NCI-H128 (cell line): ENCODE data around the gene FAM118A.
"Not testable (repeated sequence)": the region's sequence is repeated elsewhere in the genome, so short reads cannot be mapped to it uniquely, and the experiment has no call there.

ENCODE experiments used
- DNase-seq: peaks from one replicate; lab custom pipeline; 2025; ENCODE audit not compliant: unreplicated experiment; lab: John Stamatoyannopoulos, UW

Gene FAM118A

DNA sequence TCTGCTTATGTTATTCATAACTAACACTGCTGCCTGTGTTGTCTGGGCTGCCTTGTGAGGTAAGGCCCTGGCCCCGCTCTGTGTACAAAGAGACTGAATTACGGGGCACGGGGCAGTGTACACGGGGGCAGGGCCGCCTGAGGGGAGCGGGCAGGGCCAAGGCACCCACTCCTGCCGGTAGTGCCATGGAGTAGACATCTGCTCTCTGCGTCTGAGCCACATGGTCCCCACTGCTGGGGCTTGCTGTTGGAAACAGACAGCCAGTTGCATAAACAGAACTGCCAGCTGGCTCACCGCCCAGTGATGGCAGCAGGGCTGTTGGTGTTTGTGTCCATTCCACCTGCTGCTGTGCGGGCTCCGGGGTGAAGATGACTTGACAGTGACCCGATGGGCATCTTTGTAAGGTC is 19.8 kb downstream of the FAM118A start:
- no peak for DNase-seq

DNA sequence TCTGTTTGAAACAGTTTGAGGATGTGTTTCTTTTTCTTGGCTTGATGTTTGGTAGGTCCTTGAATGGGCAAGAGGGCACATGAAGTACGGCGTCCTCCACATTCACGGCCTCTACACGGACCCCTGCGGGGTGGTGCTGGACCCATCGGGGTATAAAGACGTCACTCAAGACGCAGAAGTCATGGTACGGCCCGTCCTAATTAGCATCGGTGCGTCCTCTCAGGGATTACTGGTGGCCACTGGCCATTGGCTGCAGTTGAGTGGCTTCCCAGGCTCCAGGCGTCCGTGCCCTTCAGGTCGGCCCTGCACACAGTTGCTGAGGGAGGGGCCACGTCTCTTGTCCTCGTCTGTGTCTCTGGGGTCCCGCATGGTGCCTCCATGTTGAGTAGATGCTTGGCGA is 20.8 kb downstream of the FAM118A start:
- DNase-seq: no peak

DNA sequence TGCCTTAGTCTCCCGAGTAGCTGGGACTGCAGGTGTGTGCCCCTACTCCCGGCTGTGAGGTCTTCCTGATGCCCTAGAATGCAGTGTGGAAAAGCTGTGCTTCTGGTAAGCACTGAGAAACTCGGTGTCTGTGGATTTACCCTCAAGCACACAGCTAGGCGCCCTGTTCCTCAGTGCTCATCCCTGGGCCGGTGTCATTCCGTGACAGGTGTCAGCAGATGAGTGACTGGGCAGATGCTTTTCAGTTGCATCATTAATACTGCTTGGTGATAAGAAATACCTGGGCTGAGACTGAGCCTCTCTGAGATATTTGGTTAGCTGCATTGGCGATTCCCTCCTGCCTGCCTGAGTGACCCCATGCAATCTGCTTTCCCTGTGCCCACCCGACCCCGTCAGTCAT is 21.8 kb downstream of the FAM118A start:
- no peak for DNase-seq

DNA sequence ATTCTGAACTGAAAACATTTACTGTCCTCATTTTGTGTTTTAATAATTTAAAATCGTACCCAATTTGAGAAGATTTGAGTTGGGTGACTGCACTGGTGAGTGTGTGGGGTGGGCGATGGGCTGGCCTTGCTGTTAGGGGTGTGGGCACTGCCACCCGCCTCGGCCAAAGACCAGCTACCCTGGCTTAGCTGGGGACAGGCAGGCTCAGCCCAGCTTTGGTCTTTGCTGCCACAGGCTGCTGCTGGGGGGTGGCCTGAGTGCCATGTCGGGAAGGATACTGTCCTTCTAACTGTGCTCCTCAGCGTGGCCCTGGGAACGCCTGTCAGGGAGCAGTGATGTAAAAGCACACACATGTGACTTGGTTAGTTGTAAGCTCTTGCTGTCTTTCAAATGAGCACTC is 22.3 kb downstream of the FAM118A start:
- no peak for DNase-seq

DNA sequence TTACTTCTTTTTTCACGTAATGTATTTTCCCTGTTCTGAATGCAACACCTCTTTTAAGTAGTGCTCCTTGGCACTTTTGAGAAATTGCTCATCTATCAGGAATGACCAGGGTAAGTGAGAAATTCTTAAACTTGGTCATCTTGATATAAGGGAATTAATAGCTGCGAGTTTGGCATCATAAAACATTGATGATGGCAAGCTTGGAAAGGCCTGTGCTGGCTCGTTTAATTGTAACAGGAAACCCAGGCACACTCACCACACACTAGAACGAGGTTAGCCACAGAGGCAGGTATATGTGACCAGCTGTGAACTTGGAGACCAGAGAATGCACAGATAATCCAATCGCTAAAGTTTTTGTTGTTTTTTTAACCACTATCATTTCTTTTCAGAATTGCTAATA is 24.3 kb downstream of the FAM118A start:
- DNase-seq: no peak

DNA sequence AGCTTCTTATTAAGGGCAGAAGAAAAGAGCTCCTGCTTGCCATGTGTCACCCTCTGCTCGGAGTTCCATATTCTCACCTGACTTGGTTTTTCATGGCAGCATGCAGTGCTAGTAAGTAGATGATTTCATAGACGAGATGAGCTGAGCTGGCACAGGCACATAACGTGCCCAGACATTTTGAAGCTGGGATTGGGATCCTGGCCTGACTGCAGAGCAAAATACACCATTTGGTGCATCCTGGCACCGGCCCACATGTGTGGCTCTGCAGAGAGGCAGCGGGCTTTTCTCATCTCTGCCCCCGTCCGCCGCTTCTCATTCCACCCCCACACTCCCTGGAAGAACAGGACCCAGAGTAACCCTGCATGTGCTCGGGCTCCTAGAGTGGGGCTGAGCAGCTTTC is 24.8 kb downstream of the FAM118A start:
- DNase-seq: no peak

DNA sequence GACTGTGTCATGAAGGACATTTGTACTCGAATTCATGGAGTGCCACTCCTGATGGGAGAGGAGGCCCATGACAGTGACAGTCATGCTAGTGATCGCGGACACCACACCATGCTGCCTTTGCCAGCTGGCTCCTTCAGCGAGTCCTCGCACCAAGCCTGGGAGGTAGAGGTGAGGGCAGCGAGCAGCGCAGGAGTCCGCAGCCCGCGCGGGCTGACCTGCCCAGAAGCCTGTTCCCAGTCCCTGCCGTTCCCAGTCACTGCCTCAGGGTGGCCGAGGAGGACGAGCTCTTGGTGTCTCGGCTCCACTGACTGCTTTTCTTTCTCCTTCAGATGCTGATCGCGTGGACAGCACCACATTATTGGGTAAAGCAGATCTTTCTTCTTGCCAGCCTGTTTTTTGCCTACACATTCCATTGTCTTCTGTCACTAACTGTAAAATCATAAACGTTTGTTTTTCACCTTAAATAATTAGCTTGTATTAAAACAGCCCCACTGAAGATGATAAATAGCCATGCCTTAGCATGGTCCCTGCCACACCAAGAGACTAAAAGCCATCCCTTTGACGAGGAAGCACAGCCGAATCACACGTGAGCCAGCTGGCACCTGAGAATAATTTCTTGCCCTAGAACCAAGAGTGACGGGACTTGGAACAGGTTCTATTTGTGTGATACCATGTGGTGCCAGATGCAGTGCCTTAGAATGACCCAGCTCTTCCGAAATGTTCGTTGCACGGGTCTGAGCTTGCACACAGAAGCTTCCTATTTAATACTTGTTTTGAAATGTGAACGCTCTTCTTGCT is 25.5 kb downstream of the FAM118A start:
- no peak for DNase-seq

DNA sequence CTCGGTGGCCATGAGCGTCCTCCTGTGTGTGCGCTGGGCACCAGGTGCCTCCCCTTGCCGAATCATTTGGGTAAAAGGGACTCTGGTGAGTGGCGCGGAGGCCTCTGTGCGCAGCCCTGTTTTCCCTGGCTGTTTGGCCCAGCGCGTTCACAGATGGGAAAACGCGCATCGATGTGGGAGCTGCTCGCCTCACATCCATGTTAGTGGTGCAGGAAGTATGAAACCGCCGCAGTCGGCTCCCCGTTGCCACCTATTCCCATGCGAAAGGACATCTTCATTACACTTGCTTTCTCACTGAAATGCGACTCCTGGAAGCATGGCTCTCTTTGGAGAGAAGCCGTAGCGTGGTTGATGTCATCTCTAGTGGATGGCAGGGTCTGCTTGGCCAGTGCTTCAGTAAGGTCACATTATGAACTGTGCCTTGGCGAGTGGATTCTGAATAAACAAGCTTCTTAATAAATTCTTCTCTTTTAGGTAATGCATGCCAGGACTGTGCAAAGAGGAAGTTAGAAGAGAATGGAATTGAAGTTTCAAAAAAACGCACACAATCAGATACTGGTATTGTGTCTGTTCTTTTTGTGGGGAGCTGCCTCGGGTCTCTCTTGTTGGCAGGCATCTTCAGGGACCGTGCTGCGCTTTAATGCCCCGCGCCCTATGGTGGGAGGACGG is 26.3 kb downstream of the FAM118A start:
- no peak for DNase-seq

DNA sequence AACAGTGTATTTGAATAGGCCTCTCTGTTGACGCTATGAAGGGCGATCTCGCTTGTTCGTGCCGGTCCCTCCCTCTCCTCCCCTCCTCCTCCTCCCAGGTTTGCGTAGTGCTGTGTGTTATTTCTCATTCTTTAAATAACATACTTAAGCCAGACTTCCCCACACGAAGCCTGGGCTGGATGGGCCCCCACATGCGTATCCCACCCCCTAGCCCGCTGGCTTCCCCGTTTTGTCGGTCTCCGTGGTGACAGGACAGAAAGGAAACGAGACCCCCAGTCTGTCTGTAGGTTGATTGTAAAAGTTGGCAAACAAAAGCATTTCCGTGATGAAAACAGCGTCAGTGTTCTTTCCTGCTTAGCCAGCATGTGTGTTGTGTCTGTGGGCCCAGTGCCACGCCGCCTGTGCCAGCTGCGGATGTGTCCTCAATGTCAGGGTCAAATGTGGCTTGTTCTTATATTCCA is 27.3 kb downstream of the FAM118A start:
- DNase-seq: no peak

DNA sequence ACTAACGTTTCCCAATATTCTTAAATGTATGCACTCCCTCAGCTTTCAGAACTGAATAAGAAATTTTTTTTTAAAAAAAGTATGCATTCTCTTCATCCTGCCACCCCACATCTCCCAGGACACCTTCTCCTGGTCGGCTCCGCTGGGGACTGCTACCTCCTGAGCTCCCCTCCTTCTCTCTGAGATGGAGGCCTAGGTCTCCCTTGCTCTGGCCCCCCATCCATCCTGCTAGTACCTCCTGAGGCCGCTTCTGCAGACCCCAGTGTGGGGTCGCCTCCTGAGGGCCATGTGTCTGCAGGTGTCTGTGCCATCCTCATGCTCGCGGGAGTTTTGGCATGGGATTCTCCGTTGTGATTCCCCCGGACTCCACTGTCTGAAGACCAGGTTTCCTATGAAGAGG is 27.8 kb downstream of the FAM118A start:
- DNase-seq: no peak

DNA sequence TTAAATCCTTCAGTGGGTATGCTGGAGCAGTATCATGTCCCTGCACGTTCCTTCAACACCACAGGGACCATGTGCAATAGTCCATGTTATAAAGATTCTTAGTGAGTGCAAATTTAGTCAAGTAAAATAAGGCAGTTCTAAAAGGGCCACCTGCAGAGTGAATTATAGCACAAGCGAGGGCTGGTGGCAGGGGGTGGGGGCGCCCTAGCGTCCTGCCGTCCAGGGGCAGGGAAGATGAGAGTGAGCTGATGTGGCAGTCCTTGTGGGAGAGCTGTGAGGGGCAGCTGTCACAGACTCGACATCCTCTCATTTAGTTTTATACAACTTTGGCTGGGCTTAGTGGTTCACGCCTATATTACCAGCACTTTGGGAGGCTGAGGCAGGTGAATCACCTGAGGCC is 29.1 kb downstream of the FAM118A start:
- no peak for DNase-seq

DNA sequence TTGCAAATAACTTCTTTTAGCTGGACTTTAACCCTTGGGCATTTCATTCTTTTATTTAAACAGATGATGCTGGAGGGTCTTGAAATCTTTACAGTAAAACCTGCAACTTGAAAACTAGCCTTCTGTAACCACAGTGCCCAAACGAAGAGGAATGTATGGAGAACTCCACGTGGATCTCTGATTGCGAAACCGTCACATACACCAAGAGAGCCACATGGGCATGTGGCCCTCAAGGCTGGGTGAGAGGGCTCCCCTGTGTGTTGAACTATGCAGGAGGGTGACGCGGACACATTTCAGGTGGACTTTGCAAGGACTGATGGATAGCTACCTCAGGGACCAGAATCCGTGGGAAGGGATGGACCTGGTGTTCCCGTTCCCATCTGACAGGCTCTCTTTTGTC is 30.6 kb downstream of the FAM118A start:
- no peak for DNase-seq

DNA sequence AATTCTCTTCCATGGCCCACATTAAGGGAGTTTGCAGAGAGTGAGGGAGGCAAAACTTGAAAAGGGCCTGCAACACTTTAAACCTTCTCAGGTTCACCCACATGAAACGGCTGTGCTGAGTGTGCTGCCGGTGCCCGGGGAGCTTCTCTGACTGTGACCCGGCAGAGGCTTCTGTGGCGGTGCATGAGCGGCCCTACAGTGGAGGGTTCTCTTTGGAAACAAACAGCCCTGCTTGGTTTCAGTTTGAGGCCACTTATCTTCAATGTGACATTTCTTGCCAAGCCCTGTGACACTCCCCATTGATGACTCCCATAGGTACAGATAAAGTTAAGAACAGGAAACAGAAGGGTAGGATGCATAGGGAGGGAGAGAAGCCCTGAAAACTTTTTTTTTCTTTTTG is 31.8 kb downstream of the FAM118A start:
- DNase-seq: no peak

DNA sequence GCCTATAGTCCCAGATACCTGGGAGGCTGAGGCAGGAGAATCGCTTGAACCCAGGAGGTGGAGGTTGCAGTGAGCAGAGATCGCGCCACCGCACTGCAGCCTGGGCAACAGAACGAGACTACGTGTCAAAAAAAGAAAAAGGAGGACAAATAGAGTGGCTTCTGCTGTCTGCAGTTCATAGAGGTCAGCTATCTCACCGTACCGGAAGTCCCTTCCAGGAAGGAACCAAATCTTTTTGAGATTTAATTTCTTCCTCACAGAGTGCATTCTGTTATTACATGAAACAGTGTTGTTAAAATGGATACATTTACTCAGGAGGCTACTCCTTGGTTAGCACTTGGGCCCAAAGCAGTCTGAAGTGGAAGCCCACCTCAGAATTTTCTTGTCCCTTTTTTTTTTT is 33.4 kb downstream of the FAM118A start:
- no peak for DNase-seq

DNA sequence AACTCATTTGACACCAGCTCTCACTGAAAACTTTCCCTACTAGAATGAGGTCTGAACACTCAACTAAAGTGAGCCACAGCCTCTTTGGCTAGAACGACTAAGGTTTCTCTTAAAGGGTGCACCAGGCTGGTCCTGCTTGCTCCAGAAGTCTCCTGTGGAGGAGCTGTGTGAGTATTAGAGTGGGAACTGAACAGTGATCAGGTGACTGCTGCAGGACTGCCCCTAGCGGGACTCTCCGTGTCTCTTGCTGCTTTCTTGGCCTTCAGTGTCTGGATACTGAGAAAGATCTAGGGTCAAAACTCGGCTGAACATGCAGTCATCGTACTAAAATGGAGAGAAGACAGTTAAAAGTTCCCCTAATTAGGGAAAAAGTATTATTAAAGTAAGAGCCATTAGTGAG is 34.6 kb downstream of the FAM118A start:
- DNase-seq: no peak

DNA sequence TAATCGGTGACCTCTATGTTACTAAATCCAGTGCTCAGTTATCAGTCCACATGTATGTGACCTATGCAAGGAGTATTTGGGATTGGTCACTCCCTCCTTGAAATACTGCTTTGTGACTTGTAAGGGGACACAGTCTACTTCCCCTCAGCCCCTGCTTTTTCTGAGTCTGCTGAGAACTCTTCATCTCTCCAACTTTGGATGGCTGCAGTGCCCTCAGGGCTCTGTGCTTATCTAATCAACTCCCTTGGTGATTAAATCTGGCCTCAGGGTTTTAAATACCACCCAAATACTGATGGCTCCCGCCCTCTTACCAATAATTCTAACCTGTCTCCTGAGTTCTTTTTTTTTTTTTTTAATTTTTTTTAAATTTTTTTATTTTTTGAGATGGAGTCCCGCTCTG is 40.2 kb downstream of the FAM118A start:
- no peak for DNase-seq

DNA sequence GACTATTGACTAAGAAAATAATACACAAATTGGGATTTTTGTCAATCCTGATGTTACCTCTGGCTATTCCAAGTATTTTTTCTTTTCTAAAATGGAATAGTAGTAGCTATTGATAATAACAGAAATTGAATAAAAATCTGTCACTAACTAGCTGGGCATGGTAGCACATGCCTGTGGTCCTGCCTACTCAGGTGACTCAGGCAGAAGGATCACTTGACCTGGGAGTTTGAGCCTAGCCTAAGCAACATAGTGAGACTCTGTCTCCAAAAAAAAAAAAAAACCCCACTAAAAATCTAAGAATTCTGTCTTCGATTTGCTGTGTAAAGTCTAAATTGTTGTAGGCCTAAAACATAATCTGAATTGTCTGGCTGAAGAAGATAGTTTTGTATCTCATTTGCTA is 42.2 kb downstream of the FAM118A start:
- no peak for DNase-seq

DNA sequence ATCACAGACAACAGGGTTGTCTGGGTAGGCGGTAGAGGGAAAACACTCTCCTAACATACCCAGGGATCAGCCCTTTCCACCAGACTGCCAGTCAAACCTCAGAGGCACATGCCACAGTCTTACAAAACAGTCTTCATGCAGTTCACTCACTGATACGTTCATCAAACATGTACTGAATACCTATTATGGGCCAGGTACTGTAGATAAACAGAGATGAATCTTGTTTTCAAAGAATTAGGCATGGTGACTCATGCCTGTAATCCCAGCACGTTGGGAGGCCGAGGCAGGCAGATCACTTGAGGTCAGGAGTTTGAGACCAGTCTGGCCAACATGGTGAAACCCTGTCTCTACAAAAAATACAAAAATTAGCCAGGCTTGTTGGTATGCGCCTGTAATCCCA is 43.0 kb downstream of the FAM118A start:
- not testable (repeated sequence) for DNase-seq

DNA sequence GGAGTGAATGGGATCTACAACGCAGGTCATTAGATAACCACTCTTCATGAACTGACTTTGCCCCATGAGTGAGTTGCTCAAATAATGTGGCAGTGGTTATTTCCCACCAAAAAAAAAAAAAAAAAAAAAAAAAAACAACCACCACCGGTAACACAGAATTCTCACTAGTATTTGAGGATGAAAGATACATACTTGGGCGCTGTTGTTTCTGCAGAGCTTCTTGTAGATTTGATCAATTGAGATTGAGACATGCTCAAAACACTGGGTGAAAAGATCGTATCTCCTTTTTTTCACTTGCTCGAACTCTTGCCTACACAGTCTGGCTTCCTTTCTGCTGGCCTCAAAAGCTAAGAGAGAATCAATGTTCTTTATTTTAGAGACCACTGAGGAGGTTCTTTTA is 44.1 kb downstream of the FAM118A start:
- DNase-seq: no peak

DNA sequence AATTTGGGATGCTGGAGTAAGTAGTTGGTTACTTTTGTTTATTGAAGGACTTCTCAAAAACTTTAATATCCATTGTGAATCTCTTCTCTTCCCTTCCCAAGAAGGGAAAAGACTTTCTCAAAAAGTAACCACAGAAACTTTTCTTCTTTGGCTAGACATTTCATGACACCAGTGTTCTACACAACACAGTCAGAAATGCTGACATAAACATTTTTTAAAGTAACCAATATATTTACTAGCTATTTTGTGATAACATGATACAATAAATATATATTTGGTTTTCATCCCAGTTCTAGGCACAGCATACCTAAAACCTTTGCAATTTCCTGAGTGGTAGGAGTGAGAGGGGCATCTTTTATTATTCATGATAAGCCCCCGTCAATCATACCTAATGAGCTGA is 47.8 kb downstream of the FAM118A start:
- no peak for DNase-seq

DNA sequence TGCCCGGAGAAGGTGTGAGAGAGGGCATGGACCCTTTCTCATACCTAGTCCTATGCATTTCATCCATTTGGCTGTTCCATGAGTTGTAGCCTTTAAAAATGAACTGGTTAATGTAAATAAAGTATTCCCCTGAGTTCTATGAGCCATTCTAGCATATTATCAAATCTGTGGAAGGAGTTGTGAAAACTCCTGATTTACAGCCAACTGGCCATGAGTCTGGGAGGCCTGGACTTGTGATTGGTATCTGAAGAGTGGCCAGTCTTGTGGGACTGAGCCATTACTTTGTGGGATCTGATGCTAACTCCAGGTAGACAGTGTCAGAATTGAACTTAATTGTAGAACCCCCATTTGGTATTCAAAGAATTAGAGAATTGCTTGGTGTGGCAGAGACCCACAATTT is 48.4 kb downstream of the FAM118A start:
- DNase-seq: no peak

DNA sequence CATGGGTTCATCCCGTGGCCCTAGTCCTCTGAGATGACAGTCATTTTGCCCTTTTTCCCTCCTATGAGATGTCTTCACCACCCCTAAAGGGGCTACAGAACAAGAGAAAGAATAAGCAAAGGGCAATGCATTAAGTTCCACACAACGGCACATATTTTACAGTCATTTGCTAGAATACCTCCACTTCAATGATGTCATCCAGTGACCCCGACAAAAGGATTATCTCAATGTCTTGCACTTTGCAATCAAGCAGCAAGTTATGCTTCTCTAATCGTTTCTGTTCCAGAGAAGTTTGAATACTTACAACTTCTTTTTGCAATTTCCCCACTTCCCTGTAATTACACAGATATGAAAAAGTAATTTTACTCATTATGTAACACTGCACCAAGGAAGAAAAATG is 49.9 kb downstream of the FAM118A start:
- no peak for DNase-seq

DNA sequence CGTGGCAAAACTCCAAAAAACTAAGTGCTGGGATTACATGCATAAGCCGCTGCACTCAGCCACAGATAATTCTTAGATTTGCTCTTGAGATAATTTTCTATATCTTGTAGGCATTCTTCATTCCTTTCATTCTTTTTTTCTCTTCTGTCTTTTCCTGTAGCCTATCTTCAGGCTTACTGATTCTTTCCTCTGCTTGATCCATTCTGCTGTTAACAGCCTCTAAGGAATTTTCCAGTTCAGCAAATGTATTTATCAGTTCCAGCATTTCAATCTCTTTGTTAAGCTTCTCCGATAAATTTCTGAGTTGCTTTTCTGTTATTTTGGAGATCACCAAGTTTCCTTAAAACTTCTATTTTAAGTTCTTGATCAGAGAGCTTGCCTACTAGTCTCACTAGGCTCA is 57.0 kb downstream of the FAM118A start:
- no peak for DNase-seq
